A673 (cell line): Measurements from ENCODE around the gene SWT1. TPM values are rescaled to one million over a fixed set of nuclear protein-coding genes. Genes with fewer than 3 reads are reported as not detected.

Experiments
- BruUV-seq: library from RNA; stranded (reverse); fragments of 400-500 nt; replicated peaks from 2 replicates; lab custom pipeline; 2021; lab: Mats Ljungman, UMichigan
- CTCF ChIA-PET: fragments of 300-600 bp; sonication (Branson Sonifier 250); formaldehyde crosslinking; loops from one replicate; lab custom pipeline; 2022; ENCODE audit warnings: antibody characterized with exemption; lab: Charles Lee
- POLR2A ChIA-PET: fragments of 300-600 bp; sonication (Branson Sonifier 250); formaldehyde crosslinking; loops from one replicate; lab custom pipeline; 2022; ENCODE audit warnings: antibody characterized with exemption; ENCODE audit not compliant: low non-redundant PET; lab: Charles Lee
- DNase-seq: peaks from one replicate; pipeline ENCODE4 v3.0.0-alpha.2; 2015; ENCODE audit warnings: low spot score
- H3K27ac ChIP-seq: fragments of 200-600 bp; sonication (generic); 2 replicates; pipeline ENCODE4 v1.5.1; 2016; ENCODE audit warnings: mixed run types, low read depth, mild to moderate bottlenecking, mixed read lengths, antibody characterized with exemption, low read length; ENCODE audit not compliant: poor library complexity, severe bottlenecking
- H3K27me3 ChIP-seq: fragments of 200-600 bp; sonication (generic); replicated peaks from 2 replicates; pipeline ENCODE4 v1.6.1; 2017; ENCODE audit warnings: mixed run types, low read depth, mild to moderate bottlenecking, mixed read lengths, antibody characterized with exemption, low read length; ENCODE audit not compliant: insufficient read depth, poor library complexity
- H3K36me3 ChIP-seq: fragments of 200-600 bp; sonication (generic); 2 replicates; pipeline ENCODE4 v1.6.1; 2016; ENCODE audit warnings: mixed run types, mild to moderate bottlenecking, mixed read lengths, antibody characterized with exemption, low read length; ENCODE audit not compliant: insufficient read depth, poor library complexity, severe bottlenecking
- H3K4me1 ChIP-seq: fragments of 200-600 bp; sonication (generic); 2 replicates; pipeline ENCODE4 v1.6.1; 2017; ENCODE audit warnings: mixed run types, mild to moderate bottlenecking, mixed read lengths, antibody characterized with exemption, low read length; ENCODE audit not compliant: insufficient read depth, poor library complexity, severe bottlenecking
- H3K4me3 ChIP-seq: fragments of 200-600 bp; sonication (generic); 2 replicates; pipeline ENCODE4 v1.5.1; 2016; ENCODE audit warnings: low read depth, mixed run types, mild to moderate bottlenecking, mixed read lengths, low read length; ENCODE audit not compliant: poor library complexity, severe bottlenecking
- H3K9me3 ChIP-seq: fragments of 200-600 bp; sonication (generic); 2 replicates; pipeline ENCODE4 v1.6.1; 2016; ENCODE audit warnings: mixed run types, low read depth, mild to moderate bottlenecking, mixed read lengths, antibody characterized with exemption, low read length; ENCODE audit not compliant: poor library complexity, severe bottlenecking
- CTCF ChIP-seq: fragments of 300-800, 200-600 bp; sonication (generic); conservative IDR thresholded peaks from 2 replicates; pipeline ENCODE4 v1.5.1; 2017; ENCODE audit warnings: low read depth, mild to moderate bottlenecking, antibody characterized with exemption, low read length, moderate library complexity, mixed read lengths
- EZH2 ChIP-seq: fragments of 200-600 bp; sonication (generic); IDR thresholded peaks from 2 replicates; pipeline ENCODE4 v1.6.1; 2017; ENCODE audit warnings: borderline replicate concordance, low read depth, mild to moderate bottlenecking, mixed read lengths, antibody characterized with exemption, low read length; ENCODE audit not compliant: poor library complexity, severe bottlenecking
- intact Hi-C: fragments of 100-400 bp; cut with micrococcal nuclease; formaldehyde crosslinking; loops from one replicate; pipeline ENCODE4 v1.10.0; 2022; ENCODE audit not compliant: unreplicated experiment
- total RNA-seq: library from RNA; stranded (reverse); gene quantifications from 2 replicates; pipeline ENCODE4 v1.2.3, GENCODE V29; 2021

Gene SWT1
- total RNA-seq, 1 experiment from 2014 or later: 3.3 TPM

GRCh38 chr1:185110145-185110544, 46.8 kb upstream of the SWT1 start:
- Histone ChIP-seq H3K9me3 (peaks cover 10% of the 10 kb centered on the region), H3K27ac (no peak overlapping the region), H3K4me3 (no peak overlapping the region), H3K36me3 (no peaks in the 10 kb centered on the region), H3K4me1 (no peaks in the 10 kb centered on the region), H3K27me3 (no peaks in the 10 kb centered on the region)
- BruUV-seq: no TSS peak
- intact Hi-C loops: no loop called here
- ChIA-PET POLR2A (no interaction called here), CTCF (no interaction called here)
- DNase-seq: no peak
- TF ChIP-seq CTCF: no peak
- TF ChIP-seq EZH2: no peak

DNA sequence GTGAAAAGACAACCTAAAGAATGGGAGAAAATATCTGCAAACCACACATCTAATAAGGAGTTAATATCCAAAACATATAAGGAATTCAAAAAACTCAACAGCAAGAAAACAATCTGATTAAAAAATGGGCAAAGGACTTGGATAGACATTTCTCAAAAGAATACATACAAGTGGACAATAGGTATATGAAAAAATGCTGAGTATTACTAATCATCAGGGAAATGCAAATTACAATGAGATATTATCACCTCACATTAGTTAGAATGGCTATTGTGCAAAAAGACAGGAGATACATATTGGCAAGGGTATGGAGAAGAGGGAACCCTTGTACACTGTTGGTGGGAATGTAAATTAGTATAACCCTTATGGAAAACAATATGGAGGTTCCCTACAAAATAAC, 45.1 kb upstream of the SWT1 start:
- intact Hi-C loops: no loop called here
- Histone ChIP-seq H3K36me3 (no peaks in the 10 kb centered on the region), H3K4me1 (no peaks in the 10 kb centered on the region), H3K9me3 (peaks cover 10% of the 10 kb centered on the region), H3K27me3 (no peaks in the 10 kb centered on the region), H3K27ac (no peak overlapping the region), H3K4me3 (no peak overlapping the region)
- ChIA-PET POLR2A (no interaction called here), CTCF (no interaction called here)
- no TSS peak for BruUV-seq
- DNase-seq: no peak
- TF ChIP-seq CTCF (no peak), EZH2 (no peak)

DNA sequence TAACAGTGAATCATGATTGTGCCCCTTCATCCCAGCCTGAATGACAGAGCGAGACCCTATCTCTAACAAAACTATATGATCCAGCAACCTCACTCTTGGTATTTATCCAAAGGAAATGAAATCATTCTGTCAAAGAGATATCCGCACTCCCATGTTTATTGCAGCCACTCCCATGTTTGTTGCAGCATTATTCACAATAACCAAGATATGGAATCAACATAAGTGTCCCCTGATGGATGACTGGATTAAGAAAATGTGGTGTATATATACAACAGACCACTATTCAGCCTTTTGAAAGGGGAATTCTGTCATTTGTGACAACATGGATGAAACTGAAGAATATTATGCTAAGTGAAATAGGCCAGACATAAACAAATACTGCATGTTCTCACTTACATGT, 44.6 kb upstream of the SWT1 start:
- Histone ChIP-seq H3K36me3 (no peaks in the 10 kb centered on the region), H3K9me3 (peaks cover 10% of the 10 kb centered on the region), H3K27ac (no peak overlapping the region), H3K4me1 (no peaks in the 10 kb centered on the region), H3K4me3 (no peak overlapping the region), H3K27me3 (no peaks in the 10 kb centered on the region)
- TF ChIP-seq EZH2 (no peak), CTCF (no peak)
- ChIA-PET POLR2A (no interaction called here), CTCF (no interaction called here)
- BruUV-seq: no TSS peak
- intact Hi-C loops: no loop called here
- no peak for DNase-seq
